Fibroblast of pulmonary artery (primary cell): ENCODE results near the gene RESP18.

Source experiments
- DNase-seq: peaks from one replicate; pipeline ENCODE4 v3.0.0-alpha.2; 2010; ENCODE audit warnings: low read depth
- H3K4me3 ChIP-seq: replicated peaks from 2 replicates; pipeline ENCODE4 v1.5.1; 2011; ENCODE audit warnings: low read depth, mild to moderate bottlenecking, control low read depth, low read length, moderate library complexity
- CTCF ChIP-seq: IDR thresholded peaks from 2 replicates; pipeline ENCODE4 v1.5.1; 2011; ENCODE audit warnings: mild to moderate bottlenecking, control low read depth, low read length, inconsistent platforms; ENCODE audit errors: missing control alignments

The RESP18 gene

GRCh38 chr2:219282943-219283581, 49.5 kb downstream of the RESP18 start:
- TF ChIP-seq CTCF, result no peak
- H3K4me3 ChIP-seq, result no peak overlapping the region
- no peak for DNase-seq

DNA sequence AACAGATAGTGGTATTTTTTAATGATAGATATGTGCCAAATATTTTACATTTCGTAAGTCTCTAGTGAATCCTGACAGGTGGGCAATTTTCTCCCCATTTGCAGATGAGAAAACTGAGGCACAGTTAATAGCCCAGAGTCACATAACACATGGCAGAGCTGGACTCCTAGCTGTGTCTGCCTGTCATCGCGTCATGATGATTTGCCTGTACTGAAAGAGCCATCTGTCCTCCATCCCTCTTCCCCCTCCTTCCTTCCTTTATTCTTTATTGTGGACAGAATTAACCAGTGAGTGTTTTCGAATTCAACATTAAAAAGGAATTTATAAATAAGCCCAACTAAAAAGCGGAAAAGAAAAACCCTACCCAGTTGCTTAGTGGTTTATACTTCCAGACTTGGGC, 50.2 kb downstream of the RESP18 start:
- H3K4me3 ChIP-seq, result no peak overlapping the region
- no peak for TF ChIP-seq CTCF
- no peak for DNase-seq

- DNase-seq, result no peak
- H3K4me3 ChIP-seq, result no peak overlapping the region
- no peak for TF ChIP-seq CTCF
These were observed 51.0 kb downstream of the RESP18 start for GRCh38 chr2:219281588-219281987.

DNA sequence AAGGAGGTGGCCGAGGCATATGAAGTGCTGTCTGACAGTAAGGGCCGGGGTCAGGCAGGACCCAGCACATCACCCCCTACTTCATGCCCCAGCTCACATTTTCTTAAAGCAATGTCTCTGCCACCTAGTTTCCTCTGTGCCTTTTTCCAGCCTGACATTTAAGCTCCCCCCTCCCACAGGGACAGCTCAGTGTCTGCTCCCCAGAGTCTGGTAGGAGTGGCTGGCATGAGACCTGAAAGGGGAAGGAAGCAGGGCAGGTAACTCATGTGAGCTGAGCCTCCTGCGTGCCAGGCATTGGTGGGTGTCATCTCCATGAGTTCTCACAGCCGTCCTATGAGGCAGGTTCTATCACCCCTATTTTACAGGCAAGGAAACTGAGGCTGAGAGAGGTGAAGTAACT, 51.9 kb downstream of the RESP18 start:
- H3K4me3 ChIP-seq, result no peak overlapping the region

DNA sequence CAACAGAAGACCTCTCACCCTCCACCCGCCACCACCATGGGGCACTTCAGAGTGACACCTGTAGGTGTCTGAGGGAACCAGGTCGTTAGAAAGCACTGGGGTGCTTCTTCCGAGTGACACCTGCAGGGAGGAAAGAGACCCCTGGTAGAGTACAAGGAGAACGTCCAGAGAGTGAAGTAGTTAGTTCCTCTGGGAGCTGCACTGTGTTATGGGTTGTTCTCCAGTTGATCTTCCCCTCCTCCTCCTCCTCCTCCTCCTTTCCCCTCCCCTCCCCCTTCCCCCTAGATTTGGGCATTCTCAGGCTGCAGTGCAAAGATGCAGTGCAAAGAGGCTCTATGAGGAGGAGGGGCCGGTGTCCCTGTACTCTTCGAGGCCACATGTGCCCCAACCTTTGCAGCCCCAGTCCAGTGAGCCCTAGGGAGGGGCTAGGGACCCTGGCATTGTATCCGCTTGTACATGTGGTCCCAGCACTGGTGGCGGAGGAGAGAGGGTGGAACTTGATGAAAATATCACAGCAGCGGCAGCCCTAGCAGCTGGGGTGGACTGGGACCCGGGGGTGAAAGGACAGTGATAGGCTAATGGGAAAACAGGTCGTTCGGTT, 52.5 kb downstream of the RESP18 start:
- H3K4me3 ChIP-seq, result peak overlapping the region; percentile 68
- no peak for TF ChIP-seq CTCF
- DNase-seq, result no peak

More for the DNA sequence above, 51.9 kb downstream of the RESP18 start:
- no peak for DNase-seq
- TF ChIP-seq CTCF, result no peak

GRCh38 chr2:219279151-219279915, 53.2 kb downstream of the RESP18 start, which contains the start of gene DNAJB2:
DNAJB2 (plus strand) TSS chr2:219279366; CDS start chr2:219279834, 468 bp downstream.
- no peak for TF ChIP-seq CTCF
- DNase-seq, result peak; percentile 99
- H3K4me3 ChIP-seq, result peak within 1 kb of the TSS; percentile 68
